GM12872 (cell line): ENCODE data around the gene ZNF398.

Source experiments
- TF ChIP-seq, protein P1 (sequence below): IDR thresholded peaks from 3 replicates; pipeline ENCODE4 v1.5.1; 2011; ENCODE audit warnings: low read depth, mild to moderate bottlenecking, low read length, moderate library complexity; ENCODE audit not compliant: insufficient read depth

The ZNF398 gene

DNA sequence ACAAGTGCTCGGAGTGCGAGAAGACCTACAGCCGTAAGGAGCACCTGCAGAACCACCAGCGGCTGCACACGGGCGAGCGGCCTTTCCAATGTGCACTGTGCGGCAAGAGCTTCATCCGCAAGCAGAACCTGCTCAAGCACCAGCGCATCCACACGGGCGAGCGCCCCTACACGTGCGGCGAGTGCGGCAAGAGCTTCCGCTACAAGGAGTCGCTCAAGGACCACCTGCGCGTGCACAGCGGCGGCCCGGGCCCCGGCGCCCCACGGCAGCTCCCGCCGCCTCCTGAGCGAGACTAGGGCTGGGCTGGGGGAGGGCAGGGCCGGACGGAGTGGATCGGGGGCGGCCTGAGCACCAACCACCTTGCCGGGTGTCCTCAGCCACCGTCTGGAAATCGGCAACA, 77.1 kb downstream of the ZNF398 start:
- TF ChIP-seq, protein P1, sequence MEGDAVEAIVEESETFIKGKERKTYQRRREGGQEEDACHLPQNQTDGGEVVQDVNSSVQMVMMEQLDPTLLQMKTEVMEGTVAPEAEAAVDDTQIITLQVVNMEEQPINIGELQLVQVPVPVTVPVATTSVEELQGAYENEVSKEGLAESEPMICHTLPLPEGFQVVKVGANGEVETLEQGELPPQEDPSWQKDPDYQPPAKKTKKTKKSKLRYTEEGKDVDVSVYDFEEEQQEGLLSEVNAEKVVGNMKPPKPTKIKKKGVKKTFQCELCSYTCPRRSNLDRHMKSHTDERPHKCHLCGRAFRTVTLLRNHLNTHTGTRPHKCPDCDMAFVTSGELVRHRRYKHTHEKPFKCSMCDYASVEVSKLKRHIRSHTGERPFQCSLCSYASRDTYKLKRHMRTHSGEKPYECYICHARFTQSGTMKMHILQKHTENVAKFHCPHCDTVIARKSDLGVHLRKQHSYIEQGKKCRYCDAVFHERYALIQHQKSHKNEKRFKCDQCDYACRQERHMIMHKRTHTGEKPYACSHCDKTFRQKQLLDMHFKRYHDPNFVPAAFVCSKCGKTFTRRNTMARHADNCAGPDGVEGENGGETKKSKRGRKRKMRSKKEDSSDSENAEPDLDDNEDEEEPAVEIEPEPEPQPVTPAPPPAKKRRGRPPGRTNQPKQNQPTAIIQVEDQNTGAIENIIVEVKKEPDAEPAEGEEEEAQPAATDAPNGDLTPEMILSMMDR, result no peak

DNA sequence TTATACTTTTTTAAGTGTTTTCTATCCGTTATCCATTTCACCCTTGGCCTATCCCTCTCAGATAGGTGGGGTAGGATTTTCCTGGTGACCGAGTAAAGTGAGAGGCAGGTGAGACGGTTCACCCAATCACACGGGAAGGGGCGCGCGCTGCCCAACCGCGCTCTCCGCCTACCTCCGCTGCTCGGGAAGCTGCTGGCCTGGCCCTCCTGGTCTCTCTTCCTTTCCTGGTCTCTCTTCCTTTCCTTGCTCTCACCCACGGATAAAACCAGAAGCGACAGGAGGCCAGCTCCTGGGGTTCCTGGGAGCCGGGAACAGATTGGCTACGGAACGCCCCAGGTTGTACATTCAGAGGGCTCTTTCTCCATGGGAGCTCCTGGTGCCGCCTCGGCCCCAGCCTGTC, 77.9 kb downstream of the ZNF398 start:
- TF ChIP-seq, protein P1, result no peak

DNA sequence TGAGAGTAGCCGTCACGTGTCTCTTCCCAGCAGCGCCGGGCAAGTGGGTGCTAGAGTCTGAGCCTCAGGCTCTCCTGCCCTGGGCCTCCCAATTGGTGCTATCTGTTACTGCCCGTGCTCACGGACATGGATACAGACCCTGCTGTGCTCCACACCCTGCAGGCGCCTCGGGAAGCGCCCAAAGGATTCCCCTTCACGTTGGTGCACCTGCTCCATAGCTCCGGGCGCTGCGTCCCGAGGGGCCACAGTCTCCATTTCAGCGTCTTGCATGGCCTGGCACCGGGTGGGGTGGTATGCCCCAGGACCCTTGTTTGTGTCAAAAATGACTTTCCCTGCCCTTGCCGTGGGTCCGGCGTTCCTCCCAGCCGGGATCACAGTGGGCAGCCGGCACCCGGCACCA, 78.4 kb downstream of the ZNF398 start:
- TF ChIP-seq, protein P1, result no peak

DNA sequence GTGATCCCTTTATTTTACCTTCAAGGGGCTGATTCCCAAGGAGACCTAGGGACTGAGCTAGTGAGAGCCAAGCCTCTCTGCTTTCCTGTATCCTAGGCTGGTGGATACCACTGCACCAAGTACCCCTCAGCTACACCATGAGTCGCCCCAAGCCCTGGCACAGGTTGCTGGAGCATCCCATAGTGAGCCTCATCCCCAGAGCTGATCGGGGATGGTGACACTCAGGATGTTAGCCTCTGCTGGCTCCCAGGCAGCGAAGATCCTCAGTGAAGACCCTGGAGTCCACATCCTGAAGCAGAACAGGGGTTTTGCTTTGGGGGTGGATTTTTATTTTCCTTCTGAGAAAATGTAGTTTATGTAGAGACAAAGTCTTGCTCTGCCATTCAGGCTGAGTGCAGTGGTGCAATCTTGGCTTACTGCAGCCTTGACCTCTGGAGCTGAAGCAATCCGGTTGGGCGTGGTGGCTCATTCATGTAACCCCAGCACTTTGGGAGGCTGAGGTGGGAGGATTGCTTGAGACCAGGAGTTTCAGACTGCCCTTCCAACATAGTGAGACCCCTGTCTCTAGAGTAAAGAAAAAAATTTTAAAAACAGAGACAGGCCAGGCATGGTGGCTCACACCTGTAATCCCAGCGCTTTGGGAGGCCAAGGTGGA, 79.7 kb downstream of the ZNF398 start:
- TF ChIP-seq, protein P1, result no peak

DNA sequence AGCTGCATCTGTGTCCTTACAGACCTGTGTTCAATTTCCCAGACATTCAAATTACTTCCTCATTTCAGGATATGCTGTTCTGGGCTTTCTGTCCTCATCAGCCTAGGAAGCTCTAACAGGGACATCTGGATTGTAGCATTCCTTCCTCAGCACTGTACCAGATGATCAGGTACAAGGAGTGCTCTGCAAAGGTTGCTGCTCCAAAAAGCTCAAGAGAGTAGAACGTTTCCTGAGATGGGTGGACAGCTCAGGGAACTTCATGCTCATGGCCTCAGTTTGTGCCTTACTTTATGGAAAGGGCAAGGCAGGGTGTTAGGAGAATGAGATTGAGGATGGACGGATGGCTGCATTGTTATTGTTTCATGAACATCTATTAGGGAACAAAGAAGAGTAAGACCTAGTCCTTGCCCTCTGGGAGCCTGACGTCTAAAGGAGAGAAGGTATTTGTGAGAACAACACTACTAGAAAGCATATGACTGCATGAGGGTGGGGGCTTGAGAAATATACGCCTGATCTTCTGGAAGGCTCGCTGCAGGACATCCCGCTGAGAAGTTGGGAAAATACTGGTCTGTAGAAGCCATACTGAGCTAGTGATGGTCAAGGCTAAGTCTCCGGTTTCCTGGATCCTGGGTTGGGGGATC, 81.7 kb downstream of the ZNF398 start:
- TF ChIP-seq, protein P1, result no peak

DNA sequence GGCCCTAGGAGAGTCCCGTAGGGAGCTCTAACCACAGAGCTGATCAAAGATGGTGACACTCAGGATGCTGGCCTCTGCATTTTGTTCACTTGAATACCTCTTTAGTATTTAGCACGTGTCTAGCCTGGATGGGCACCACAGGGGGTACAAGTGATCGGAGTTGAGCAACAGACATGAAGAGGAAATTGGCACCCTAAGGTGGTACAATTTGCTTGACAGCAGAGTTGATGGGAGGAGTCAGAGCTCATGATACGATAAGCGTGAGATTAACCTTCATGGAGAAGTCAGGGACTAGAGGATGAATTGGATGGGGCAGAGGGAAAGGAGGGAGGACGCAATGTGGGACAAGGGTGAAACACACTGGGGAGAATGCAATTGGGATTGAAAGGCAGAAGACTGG, 82.3 kb downstream of the ZNF398 start:
- TF ChIP-seq, protein P1, result no peak

DNA sequence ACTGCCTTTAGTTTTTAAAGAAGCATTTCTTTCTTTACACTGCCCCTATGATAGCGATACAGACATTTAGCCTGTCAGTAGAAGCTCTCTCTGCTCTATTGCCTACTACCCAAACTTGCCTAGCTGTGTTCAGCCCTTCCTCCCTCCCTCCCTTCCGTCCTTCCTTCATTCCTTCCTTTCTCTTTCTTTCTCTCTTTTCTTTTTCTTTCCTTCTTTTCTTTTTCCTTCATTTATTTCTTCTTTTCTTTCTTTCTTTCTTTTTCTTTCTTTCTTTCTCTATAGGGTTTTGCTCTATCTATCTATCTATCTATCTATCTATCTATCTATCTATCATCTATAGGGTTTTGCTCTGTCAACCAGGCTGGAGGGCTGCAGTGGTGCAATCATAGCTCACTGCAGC, 85.1 kb downstream of the ZNF398 start:
- TF ChIP-seq, protein P1, result no peak
